ENCODE data around the gene EIF3D.

Gene EIF3D, protein sequence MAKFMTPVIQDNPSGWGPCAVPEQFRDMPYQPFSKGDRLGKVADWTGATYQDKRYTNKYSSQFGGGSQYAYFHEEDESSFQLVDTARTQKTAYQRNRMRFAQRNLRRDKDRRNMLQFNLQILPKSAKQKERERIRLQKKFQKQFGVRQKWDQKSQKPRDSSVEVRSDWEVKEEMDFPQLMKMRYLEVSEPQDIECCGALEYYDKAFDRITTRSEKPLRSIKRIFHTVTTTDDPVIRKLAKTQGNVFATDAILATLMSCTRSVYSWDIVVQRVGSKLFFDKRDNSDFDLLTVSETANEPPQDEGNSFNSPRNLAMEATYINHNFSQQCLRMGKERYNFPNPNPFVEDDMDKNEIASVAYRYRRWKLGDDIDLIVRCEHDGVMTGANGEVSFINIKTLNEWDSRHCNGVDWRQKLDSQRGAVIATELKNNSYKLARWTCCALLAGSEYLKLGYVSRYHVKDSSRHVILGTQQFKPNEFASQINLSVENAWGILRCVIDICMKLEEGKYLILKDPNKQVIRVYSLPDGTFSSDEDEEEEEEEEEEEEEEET

DNA sequence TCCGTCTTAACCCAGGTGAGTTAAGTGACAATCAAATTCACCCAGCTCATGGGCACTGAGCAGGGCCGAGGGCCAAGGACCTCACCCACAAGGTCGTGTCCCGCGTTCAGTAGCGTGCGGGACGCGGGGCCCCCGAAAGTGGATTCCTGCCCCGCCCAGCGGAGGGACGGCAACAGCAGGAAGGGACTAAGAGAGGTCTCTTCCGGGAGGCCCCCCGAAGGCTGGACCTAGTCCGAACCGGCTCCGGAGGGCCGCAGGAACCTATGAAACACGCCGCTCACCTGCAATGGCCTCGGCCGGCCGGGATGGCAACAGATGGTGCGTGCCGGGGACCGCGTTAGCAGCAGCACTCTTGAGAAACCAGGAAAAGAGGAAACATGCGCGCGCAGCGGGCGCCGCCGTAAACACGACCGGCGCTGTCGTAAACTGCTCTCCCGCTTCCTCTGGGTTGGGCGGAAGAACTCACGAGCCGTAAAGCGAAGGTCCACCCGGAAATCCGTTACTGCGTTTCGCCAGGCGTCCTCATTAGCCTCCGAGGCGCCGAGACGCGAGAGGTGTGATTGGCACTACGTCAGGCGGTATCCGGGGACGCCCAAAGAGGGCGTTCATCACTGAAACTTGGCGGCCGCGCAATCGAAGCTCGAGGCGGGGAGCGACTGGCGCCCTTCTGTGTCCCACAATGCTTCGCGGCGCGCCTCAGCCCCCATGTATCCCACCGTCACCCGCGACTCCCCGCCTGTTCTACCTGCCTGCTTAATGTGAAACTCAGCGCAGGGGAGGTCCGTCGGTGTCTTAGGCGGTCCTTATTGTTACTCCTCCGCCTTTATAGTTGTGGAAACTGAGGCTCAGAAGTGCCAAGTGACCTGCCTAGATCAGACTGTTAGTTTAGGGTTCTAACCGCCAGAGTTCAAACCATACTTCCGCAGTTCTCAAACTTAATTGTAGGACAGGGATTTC lies at the start of gene EIF3D:
EIF3D (minus strand) TSS at position 372 of the 957 bp plus-strand sequence. CDS start 3,045 bp downstream, outside the sequence.
- DNase-seq = peak; percentile 99

DNA sequence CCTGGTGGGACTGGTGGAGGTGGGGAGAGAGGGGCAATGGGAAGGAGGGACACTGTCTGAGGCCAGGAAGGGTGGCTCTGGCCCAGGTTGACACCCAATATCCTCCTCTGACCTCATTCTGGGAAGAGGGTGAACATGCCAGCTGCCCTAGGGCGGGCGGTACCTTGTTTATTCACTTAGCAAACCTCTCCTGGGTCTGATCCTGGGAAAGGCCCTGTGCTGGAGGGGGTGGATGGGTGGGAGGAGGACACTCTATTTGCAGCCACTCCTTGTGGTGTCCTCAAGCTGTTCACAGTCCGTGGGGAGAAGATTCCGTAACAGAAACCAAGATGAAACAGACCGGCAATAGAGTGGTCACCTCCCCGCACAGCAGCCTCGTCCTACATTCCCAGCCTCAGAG lies 49.7 kb upstream of the EIF3D start:
- no peak for DNase-seq

DNA sequence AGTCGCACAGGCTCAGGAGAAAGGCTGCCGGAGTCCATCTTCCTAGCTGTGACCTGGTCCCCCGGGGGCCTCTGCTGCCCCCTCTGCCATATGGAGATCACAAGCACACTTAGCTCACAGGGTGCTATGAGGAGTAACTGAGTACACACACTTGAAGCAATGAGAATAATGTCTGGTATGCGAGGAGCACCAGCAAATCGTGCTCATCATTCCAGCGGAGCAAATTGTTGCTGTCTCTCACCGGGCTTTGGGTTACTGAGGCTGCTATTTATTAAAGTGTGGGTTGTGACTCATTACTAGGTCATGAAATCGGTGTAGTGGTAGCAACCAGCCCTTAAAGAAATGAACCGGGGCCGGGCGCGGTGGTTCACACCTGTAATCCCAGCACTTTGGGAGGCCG lies 48.1 kb upstream of the EIF3D start:
- DNase-seq = no peak

GRCh38 chr22:36574728-36575127 lies 45.8 kb upstream of the EIF3D start:
- DNase-seq = no peak

DNA sequence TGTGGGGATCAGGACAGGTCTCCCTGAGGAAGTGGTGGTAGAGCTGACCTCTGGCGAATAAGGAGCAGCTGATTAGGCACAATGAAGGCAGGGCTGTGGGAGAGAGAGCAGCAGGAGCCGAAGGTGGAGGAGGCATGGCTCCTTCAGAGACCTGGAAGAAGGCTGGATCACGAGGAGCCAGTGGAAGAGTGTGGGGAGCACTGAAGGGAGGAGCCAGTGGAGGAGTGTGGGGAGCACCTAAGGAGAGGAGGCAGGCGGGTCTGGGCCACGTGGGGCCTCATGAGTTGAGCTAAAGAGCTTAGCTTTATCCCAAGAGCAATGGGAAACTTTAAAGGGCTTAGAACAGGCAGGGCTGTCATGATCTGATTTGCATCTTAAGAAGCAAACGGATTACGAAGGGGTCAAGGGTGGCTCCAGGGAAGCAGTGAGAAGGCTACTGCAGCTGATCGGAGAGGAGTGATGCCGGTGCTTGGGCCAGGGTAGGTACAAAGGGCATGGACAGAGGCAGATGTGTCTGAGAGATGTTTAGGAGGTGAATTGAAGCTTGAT lies 44.9 kb upstream of the EIF3D start:
- no peak for DNase-seq

DNA sequence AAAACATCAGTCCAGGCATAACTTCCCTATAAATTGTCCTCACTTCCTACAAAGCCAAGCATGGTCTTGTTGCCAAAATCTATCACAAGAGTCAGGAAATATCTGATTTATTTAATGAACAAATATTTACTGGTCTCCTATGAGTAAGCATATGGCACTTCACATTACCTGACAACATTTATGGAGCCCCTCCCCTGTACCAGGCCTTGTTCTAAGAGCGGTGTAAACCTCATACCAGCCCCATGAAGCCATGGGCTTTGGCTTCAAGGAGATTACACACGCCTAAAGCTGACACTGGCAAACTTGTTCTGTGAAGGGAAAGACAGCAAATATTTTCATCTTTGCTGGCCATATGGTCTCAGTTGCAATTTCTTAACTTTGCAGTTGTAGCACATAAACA lies 43.0 kb upstream of the EIF3D start:
- DNase-seq = no peak

GRCh38 chr22:36569999-36570398 lies 41.0 kb upstream of the EIF3D start:
- DNase-seq = no peak

GRCh38 chr22:36568846-36569245 lies 39.9 kb upstream of the EIF3D start:
- DNase-seq = no peak

- no peak for DNase-seq
Measured at GRCh38 chr22:36566720-36567119, 37.8 kb upstream of the EIF3D start.

GRCh38 chr22:36565686-36566085 lies 36.7 kb upstream of the EIF3D start:
- DNase-seq = no peak

DNA sequence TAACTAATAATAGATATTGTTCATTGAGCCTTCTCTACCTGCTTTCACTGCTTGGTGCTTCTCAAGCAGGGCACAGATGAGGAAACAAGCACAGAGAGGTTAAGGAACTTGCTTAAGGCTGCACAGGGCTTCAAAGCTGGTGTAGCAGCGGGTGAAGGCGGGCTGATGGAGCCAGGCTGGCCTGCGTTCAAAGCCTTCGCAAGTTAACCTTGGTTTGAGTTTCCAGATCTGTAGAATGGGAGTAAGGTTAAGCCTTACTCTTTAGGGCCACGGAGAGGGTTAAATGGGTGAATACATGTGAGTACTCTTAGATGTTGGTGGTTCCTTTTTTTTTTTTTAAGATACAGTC lies 36.2 kb upstream of the EIF3D start:
- no peak for DNase-seq

DNA sequence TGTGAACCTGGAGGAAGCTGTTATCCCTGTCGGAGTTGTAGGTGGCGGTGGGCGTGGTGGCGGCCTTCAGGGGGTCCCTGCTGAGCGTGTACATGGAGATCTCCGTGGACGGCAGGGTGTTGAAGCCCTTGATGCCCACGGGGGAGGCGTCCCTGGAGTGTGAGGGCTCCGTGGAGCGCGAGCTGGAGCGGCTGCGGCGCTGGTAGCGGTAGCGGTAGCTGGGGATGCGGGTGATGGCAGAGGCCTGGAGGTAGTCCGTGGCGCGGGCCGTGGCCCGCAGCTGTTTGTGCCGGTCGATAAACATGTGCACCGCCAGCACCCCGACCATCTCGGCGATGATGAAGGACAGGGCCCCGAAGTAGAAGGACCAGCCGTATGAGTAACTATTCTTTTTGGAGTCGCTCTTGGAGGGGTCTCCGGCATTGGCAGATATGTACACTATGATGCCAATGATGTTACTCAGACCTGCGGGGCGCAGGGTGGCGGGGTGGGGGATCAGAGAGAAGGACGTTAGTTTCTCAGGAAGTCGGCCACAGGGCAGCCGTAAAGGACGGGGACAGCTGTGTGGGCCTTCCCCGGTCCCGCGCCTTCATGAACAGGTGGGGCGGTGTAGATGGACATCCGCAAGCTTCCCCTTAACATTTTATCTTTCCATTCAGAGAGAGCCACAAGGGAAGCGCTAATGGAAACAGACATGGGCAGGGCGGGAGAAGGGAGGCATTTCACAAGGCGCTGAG lies 35.6 kb upstream of the EIF3D start:
- DNase-seq = no peak

DNA sequence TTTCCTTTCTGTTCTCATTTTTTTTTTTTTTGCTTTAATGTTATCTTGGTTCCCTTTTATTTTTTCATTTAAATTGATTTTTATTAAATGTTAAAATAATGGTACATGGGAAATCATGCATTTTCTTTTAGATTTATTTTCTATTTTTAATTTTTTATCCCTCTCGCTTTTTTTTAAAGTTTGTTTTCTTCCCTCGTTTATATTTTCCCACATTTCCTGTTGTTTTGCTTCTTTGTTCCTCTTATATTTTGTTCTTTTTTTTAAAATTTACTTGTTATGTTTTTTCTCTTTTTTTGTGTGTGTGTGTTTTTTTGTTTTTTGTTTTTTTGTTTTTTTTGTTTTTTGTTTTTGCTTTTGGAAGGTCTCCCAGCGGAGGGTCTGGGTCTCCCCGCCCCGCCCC lies 34.9 kb upstream of the EIF3D start:
- DNase-seq = no peak

- no peak for DNase-seq
Measured at GRCh38 chr22:36563444-36563843, 34.5 kb upstream of the EIF3D start.

DNA sequence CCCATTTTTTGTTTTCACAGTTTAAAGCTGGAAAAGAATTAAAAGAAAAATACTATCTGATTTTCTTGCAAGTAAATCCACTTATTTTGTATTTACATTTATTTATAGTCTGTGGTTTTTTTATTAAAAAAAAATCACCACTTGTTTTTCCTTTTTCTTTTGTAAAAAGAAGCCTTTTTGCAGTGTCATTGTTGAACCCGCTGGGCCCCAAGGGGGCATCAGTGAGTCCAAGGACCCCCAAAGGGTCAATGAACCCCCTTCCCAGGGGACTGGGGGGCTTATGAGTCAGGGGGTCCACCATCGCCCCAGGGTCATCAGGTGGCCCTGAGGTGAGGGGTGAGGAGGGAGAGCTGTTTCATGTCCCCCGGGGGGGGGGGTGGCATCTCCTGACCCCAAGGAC lies 34.0 kb upstream of the EIF3D start:
- DNase-seq = no peak

DNA sequence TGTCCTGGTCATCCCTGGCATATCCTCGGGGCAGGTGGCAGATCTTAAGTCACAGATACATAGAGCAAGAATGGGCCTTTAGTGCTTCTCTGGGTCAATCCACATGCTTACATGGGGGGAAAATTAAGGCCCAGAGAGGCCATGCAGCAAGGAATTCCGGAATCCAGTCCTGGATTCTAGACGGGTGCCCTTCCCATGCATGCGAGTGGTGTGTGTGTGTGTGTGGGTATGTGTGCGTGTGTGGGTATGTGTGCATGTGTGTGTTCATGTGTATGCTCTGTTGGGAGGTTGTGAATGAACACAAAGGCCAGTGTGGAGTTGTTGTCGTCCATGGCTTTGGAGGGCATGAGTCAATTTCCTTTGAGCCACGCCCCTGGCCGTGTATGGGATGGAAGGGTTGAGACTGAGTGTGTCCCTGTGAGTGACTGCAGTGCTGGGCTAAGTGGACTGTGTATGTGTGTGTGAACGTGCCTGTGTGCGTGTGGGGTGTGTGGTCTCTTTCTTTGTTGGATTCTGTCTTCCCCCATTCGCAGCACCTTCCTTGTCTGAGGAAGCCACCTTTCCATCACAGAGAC lies 33.4 kb upstream of the EIF3D start:
- DNase-seq = no peak

- no peak for DNase-seq
Measured at GRCh38 chr22:36561291-36561811, 32.4 kb upstream of the EIF3D start.

GRCh38 chr22:36560001-36560400 lies 31.0 kb upstream of the EIF3D start:
- no peak for DNase-seq

GRCh38 chr22:36554098-36554497 lies 25.1 kb upstream of the EIF3D start:
- no peak for DNase-seq

DNA sequence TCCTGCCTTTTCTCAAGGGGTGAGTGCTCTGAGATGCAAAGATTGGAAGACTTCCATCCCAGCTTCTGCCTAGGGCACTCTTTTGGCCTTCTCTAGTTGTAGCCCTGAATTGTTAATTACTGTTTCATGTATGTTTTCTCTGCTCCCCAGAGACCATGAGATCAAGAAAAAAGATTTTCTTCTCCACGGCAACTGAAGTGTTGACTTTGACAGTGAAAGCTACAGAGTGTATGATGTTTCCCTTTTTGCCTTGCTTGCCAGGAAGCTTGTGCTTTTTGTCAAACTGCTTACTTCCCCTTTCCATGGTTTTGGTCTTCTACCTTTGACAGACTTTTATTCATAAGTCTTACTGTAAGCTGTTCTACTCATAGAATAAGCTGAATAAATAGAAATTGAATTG lies 23.3 kb upstream of the EIF3D start:
- DNase-seq = no peak

- no peak for DNase-seq
Measured at GRCh38 chr22:36550701-36551495, 21.9 kb upstream of the EIF3D start.

All from activated CD4-positive, alpha-beta T cell treated with anti-CD3 and anti-CD28 coated beads, Interleukin-2, Interleukin-6, amounts not matched to agents 100 ng/mL and 50 ng/mL, durations not matched to agents 16 hours and 8 hours (primary cell).